ENCODE measurements around the gene C8G.

GRCh38 chr9:136995772-136996311 is 50.8 kb downstream of the C8G start:
- TF ChIP-seq CTCF (IDR thresholded peaks at IDR 0.05): no peak
- no peak for TF ChIP-seq POLR2AphosphoS5 (IDR thresholded peaks at IDR 0.05)
- no peak for TF ChIP-seq POLR2A (IDR thresholded peaks at IDR 0.05)
- TF ChIP-seq EP300 (IDR thresholded peaks at IDR 0.05): no peak
